ENCODE measurements around the gene LACTB.

LACTB gene

DNA sequence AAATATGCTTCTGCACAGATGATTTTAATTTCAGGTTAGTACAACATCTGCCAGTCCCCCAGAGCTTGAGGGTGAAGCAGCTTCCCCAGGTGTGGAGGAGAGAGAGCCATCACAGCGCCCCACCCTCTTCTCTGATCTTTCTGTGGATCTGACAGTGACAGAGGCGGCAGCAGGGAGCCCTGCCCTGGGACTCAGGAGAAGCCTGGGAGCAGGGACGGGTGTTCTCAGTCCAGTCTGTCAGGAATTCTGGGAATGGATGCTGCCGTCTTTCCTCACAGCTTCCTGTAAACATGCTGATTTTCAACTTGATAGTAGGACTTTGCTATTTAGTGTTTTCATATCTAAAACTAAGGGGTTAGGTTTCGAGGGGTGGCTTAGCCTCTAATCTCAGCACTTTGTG lies 56.4 kb downstream of the LACTB start:
- DNase-seq (ENCODE audit: low read depth), result no peak

DNA sequence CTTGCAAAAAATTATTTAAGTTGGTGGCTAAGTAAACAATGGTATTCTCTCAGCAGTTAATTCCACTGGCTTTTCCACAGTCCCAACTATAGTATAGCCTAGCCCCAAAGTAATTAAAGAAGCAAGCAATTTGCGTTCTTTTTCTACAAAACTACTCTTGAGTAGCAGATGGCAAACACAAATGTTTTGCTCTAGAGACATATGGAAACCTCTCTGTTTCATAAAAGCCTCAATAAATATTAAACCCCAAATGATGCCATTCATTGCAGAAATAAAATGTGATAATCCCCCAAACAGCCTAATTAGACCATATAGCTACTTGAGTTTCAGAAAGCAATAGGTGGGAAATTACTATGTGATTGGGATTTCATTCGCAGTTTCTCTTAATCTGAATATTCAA lies 59.1 kb downstream of the LACTB start:
- no peak for DNase-seq (ENCODE audit: low read depth)

DNA sequence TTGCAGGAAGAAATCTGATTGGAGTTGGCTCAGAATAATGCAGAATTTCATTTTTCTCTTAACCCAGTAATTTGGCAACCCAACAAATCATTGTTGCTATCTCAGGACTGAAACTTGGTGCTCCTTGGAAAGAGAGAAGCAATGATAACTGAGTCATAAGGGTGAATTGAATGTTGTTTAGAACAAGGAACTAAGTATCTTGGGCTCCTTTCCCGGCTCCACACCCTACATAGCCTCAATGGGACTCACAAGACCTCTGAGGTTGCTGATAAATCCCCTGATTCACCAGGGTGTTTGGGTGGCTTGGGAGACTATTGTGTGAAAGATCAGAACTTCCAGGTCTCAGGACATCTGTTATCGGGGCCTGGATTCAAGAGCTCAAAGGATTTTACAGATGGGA lies 60.0 kb downstream of the LACTB start:
- no peak for DNase-seq (ENCODE audit: low read depth)

DNA sequence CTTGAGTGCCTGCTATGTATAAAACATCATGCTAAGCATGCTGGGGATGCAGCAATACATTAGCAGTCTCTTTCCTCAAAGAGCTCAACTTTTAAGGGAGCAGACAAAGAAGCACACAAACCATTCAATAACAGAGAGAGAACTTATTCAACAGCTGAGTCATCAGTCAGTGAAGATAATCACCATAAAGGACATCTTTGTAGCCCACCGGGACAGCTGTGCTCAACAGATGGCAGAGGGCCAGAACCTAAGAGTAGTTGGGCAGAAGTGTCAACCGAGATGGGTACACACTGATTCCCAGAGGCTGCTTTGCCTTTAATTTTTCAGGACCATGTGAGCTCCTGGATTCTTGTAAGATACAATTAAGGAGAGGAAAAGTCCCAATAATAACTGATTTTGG lies 63.5 kb downstream of the LACTB start:
- no peak for DNase-seq (ENCODE audit: low read depth)

DNA sequence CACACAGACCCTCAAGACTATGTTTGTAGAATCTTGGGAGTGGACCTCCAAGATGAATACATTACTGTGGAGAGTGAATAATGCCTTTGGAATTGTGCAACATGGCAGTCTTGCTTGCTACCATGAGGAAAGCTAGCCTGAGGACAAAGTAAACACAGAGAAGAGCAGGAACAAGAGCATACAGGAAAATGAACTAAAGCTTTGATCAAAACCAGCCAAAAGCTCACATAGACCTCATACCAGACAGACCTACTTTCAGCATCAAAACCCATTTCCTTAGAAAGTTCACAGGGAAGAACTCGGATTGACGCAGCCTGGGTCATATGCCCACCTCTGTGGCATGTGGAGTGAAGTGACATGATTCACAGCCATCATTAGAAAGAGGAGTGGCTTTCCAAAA lies 64.4 kb downstream of the LACTB start:
- DNase-seq (ENCODE audit: low read depth), result peak; percentile 63

DNA sequence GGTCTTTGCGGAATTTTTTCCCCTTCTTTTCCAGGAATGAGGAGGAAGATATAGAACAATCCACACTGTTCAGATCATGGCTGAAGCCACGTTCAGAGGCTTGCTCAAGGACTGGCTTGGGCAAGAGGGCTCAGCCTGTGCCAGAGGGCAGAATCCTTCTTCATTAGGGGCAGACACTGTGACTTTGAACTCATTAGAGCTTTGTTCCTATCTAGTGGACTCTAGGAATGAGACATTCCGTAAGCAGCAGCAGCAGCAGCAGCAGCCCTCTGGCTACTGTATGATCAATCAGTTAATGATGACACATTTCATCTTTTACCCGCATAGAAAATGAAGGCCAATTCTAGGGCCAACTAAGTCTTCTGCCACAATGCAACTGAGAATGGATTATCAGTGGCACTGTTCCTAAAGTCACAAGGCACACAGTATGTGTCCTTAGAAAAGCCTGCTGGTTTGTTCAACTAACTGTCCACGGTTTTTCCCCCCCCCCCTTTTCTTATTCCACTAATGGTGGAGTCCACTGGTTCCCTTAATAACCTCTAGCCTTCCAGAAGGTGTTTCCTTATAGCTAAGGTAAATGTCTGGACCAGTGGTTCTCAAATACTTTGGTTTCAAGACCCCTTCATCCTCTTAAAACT lies 66.0 kb downstream of the LACTB start:
- no peak for DNase-seq (ENCODE audit: low read depth)

DNA sequence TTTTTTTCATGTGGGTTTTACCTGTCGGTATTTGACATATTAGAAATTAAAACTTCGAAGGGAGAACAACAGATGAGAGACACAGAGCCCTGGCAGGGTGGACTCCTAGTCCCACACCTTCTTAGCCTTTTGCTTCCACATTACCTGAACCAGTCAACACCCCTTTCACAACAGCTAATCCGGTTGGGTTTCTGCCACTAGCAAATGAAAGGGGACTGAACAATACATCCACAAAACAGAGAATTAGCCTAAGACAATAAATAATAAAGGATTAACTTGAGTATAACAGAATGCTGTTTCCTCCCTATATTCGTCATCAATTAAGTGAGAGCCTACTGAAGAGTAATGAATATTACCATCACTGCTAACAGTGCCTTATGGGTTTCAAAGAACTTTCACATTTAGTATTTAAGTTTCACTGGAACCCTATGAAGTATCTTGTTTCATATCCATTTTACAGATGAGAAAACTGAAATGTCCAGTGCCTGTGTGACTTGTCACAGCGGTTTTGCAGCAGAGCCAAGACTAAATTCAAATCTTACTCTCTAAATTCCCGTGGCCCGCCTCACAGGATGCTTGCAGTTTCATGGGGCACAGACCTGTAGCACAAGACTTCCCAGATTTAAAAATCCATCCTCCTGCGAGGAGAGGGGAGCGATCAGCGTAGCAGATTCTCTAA lies 66.7 kb downstream of the LACTB start:
- DNase-seq (ENCODE audit: low read depth), result no peak

DNA sequence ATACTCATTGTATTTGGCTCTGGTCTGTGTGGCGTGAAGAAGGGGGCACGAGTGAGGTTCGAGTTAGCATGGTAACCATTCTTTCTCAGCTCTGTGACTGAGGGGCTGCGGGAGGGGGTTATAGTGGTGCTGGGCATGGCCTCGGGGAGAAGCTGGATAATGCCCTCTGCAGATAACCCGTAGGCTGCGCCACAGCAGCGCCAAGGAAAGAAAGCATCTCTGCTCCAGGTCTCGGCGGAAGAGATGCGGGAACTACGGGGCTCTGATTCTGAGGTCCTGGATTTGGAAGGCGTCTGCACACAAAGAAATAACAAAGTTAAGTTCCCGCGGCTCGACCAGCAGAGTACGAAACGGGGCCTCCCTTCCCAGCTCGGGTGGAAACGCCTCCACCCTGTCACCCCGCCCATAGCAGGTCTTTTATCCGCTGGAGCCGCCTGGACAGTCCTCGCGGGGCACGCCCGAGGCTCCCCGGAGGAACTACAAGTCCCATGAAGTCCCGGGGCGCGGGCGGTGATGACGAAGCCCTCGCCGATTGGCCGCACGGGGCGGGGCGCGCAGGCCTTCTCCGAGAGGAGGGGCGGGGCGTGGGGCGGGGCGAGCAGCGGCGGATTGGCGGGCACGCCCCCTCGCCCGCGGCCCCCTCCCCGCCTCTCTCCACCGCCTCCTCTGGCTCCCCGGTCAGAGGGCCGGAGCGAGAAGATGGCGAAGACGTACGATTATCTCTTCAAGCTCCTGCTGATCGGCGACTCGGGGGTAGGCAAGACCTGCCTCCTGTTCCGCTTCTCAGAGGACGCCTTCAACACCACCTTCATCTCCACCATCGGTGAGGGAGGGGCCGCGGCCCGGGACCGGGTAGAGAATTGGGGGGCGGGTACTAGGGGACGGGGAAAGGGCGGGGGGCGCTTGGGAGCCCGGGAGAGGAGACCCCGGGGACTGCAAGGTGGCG lies 67.5 kb downstream of the LACTB start, which contains the start of gene RAB8B:
RAB8B (plus strand) TSS at position 681 of the 946 bp plus-strand sequence; CDS start at position 700, 19 bp downstream.
- DNase-seq (ENCODE audit: low read depth), result peak; percentile 95

DNA sequence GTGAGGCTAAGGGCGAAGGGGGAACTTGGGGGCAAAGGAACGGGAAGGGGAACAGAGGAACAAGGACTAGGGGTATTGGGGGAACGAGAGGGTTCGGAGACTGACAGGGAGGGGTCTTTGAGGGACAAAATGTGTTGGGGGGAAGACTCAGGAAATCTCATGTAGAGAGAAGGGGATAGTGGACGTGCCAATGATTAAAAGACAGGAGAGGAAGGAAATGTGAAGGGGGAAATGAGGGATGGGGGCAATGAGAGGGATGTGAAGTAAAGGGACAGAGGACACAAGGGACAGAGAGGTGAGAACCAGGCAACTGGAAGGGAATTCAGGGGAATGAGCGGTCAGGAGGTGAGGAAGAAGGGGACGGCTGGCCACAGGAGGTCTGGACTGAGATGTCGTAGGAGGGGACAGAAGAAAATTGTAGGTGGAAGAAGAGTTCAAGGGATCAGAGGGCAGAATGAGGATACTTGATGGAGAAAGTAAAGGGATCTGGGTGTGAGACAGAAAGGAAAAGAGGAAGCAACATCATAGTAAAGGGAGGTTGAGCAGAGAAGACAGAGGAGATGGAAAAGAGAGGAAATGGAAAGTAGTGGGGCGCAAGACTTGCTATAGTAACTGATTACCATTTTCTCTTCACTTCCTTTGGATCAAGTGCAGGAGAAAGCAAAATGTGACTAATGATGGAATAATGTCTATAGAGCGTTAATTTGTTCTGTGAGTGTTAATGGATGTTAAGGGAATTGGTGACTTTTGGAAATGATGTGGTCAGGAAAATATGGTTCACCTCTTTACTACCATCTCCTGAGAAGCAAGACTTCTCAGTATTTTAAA lies 68.5 kb downstream of the LACTB start:
- no peak for DNase-seq (ENCODE audit: low read depth)

DNA sequence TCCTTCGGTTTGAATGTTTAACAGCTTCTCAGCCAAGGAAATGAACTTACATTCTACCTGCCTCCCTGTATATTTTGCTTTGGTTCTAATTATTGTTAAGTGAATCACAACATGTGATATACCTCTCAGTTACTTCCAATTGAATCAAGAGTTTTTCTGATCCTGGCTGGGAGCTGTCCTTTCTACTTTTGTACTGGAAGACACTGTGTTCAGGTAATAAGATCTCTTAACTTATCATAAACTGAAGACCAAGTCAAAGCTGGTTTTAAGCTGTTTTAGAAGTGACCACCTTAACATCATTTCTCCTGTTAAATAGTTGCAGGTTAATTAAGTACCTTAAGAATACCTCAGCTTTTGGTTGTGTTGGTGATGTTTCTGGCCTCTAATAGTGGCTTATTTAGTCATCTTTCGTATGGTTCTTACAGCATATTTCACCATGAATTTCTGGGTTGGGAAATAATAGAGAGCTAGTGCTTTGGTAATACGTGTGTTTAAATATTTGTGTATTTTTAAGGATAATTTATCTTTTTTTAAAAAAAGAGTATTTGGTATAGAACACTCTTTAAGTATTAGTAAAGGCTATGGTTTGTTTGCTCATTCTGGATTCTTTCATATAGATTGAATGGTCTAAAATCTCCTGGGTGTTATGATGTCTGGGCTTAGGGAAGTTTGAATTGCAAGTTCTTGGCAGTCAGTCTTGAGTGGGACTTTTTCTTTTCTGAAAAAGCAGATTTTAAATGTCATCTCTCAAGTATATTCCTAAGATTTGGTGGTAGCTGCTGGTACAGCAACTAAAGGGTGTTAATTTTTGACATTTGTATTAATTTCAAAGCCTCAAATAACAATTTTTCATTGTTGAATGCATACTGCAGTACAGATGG lies 69.3 kb downstream of the LACTB start:
- DNase-seq (ENCODE audit: low read depth), result no peak
